ENCODE results near the gene FBXL13.
"Not testable (repeated sequence)": the region's sequence is repeated elsewhere in the genome, so short reads cannot be mapped to it uniquely, and the experiment has no call there.

The FBXL13 gene

DNA sequence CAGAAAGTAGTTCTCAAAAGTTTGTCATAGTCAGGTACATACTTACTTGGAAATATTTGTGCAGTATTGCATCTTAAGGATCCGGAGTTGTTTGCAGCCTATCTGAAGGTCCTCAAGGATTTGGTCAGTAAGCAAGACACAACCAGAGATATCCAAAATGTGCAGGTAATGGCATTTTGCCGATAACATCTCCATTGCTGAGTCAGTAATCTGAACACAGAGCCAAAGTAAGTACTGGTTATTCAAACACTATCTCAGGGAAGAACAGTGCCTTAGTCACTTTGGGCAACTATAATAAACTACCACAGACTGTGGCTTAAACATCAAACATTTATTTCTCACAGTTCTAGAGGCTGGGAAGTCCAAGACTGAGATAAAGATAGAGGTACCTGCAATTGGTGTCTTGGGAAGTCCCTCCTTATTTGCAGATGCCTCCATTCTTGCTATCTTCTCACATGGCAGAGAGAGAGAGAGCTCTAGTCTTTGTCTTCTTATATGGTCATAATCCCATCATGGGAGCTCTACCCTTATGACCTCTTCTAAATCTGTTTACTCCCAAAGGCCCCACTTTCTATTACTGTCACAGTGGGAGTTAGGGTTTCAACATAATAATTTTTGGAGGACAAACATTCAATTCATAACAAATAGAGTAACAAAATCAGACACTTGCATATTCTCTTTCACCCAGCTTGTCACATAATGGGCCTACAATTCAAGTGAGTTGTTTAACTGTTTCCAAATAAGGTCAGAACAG is 252.4 kb downstream of the FBXL13 start:
- Histone ChIP-seq H3K36me3 (ENCODE audit: control insufficient read depth, insufficient read depth, low read length) (no peaks in the 10 kb centered on the region; the same call in 1 of the 2 replicates), H3K27me3 (ENCODE audit: control insufficient read depth, insufficient read depth, low read length) (no peaks in the 10 kb centered on the region), H3K27ac (ENCODE audit: low read depth, low read length) (no peak overlapping the region), H3K4me1 (ENCODE audit: control insufficient read depth, insufficient read depth, low read length) (no peaks in the 10 kb centered on the region), H3K4me3 (ENCODE audit: low read depth, low read length) (no peak overlapping the region), H3K9me3 (ENCODE audit: control insufficient read depth, insufficient read depth, low read length) (no peaks in the 10 kb centered on the region), H3K9ac (ENCODE audit: low read depth, low read length) (no peak overlapping the region)

DNA sequence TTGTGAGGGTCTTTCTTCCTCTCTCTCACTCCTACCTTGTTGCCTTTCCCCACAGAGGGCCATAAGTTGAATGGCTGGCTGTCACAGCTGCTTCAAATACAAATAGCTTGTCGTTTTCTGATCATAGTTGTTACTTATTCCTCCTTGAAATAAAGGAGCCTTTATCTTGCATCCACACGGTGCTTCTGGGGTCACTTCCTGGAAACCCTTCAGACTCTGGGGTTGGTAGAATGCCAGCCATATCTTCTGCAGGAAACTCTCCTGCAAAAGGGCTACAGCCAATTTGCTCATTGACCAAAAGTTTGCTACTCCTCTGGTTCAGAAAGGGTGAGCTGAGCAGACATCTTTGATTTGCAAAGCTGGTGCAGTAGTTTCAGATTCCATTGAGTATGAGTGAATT is 255.4 kb downstream of the FBXL13 start:
- Histone ChIP-seq H3K9ac (ENCODE audit: low read depth, low read length) (no peak overlapping the region), H3K4me1 (ENCODE audit: control insufficient read depth, insufficient read depth, low read length) (no peaks in the 10 kb centered on the region), H3K27ac (ENCODE audit: low read depth, low read length) (no peak overlapping the region), H3K9me3 (ENCODE audit: control insufficient read depth, insufficient read depth, low read length) (no peaks in the 10 kb centered on the region), H3K36me3 (ENCODE audit: control insufficient read depth, insufficient read depth, low read length) (no peaks in the 10 kb centered on the region), H3K4me3 (ENCODE audit: low read depth, low read length) (no peak overlapping the region), H3K27me3 (ENCODE audit: control insufficient read depth, insufficient read depth, low read length) (no peaks in the 10 kb centered on the region)

DNA sequence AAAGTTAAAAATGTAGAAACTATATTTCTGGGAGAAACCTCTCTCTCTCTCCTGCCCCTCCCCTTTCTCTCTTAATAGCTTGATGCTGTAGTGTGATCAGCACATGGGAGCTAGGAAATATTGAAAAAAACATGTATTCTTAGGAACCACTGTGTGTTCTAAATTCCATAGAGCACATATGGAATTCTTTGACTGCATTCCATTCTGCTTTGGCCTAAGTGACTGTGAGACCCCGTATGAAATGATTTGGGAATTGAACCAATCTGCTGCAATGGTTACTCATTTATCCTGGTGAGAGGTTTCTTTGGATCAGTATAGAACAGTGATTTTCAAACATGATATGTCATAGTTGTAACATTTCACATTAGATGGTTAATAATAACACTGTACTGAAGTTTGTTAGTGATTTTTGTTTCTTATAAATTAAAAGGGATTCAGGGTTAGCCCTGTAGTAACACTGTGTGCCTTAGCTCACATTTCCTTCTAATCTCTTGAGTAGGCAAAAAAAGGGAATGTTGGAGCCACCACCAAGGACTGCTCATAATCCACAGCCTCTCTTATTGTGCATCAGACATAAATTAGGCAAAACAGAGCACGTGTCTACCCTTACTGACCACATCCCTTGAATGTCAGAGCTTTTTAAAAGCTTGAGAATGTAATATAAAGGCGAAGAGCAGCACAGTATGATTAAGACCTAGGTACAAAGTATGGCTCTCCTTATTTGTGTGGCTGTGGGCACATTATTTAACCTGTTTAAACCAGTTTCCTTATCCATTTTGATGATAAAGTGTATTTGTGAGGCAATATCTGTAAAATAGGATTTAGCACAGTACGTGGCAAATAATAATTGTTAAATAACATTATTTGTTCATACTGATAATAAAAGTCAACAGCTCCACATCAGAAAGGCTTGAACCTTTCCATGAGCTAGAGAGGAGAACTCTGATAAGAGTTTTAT is 256.7 kb downstream of the FBXL13 start:
- Histone ChIP-seq H3K27me3 (ENCODE audit: control insufficient read depth, insufficient read depth, low read length) (no peaks in the 10 kb centered on the region), H3K27ac (ENCODE audit: low read depth, low read length) (no peak overlapping the region), H3K4me1 (ENCODE audit: control insufficient read depth, insufficient read depth, low read length) (peaks cover 5% of the 10 kb centered on the region; the same call in 1 of the 2 replicates), H3K9ac (ENCODE audit: low read depth, low read length) (no peak overlapping the region), H3K4me3 (ENCODE audit: low read depth, low read length) (no peak overlapping the region), H3K36me3 (ENCODE audit: control insufficient read depth, insufficient read depth, low read length) (no peaks in the 10 kb centered on the region), H3K9me3 (ENCODE audit: control insufficient read depth, insufficient read depth, low read length) (no peaks in the 10 kb centered on the region)

DNA sequence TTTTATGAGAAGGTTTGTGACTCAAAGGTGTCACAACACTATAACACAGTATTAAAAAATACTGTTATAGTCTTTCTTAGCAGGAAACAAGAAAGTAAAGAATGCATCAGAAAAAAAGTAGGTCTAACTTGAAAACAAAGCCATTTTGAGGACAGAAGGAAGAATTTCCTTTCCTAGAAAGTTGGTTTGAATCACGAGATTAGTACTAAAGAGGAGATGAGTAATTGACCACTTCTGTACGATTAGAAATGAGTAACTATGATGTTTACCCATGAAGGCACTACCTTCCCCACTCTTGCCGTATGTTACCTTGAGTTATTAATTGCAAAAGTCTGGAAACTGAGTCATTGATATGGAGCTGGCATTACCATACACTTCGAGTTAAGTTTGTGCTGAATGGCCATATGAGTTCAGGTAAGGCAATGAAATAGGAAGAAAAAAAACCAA is 260.5 kb downstream of the FBXL13 start:
- Histone ChIP-seq H3K9me3 (ENCODE audit: control insufficient read depth, insufficient read depth, low read length) (no peaks in the 10 kb centered on the region), H3K27me3 (ENCODE audit: control insufficient read depth, insufficient read depth, low read length) (no peaks in the 10 kb centered on the region), H3K4me1 (ENCODE audit: control insufficient read depth, insufficient read depth, low read length) (peaks cover 5% of the 10 kb centered on the region; the same call in 1 of the 2 replicates), H3K27ac (ENCODE audit: low read depth, low read length) (no peak overlapping the region), H3K9ac (ENCODE audit: low read depth, low read length) (no peak overlapping the region), H3K36me3 (ENCODE audit: control insufficient read depth, insufficient read depth, low read length) (no peaks in the 10 kb centered on the region), H3K4me3 (ENCODE audit: low read depth, low read length) (no peak overlapping the region)

DNA sequence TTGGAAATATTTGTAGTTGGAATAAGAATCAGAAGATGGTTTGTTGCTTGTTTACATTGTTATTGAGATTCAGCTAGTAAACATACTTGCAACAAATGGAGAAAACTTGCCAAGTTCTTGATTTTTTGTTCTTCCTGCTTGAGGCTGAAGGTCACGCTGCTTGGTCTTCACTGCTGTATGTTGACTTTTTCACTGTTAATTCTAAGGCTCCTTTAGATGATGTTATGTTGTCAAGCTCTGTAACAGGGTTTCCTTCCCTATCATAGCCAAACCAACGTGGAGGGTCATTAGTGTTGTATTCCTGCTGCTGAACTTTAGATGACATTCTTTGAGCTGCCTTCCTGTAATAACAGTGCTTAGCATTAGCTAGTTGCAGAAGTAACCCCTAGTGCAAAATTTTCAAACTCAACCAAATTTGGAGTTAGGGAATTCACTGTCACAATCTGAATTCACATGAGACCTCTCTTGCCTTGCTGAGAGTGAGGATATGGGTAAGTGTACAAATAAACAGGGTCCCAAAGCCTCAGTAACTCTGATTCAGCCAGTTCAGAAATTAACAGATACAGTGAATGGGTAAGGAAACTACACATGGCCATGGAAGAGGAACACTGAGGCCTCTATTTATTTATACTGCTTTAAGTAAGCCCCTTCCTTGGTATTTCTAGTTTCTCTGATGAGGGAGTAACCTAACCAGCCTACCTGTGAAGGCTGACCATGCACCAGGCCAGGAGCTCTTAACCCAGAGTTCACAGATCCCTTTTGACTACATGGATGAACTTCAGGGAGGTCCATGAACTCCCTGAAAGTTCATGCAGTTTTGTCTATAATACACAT is 261.2 kb downstream of the FBXL13 start:
- Histone ChIP-seq H3K27ac (ENCODE audit: low read depth, low read length) (no peak overlapping the region), H3K36me3 (ENCODE audit: control insufficient read depth, insufficient read depth, low read length) (no peaks in the 10 kb centered on the region), H3K9me3 (ENCODE audit: control insufficient read depth, insufficient read depth, low read length) (no peaks in the 10 kb centered on the region), H3K27me3 (ENCODE audit: control insufficient read depth, insufficient read depth, low read length) (no peaks in the 10 kb centered on the region), H3K4me1 (ENCODE audit: control insufficient read depth, insufficient read depth, low read length) (peaks cover 5% of the 10 kb centered on the region; the same call in 1 of the 2 replicates), H3K9ac (ENCODE audit: low read depth, low read length) (no peak overlapping the region), H3K4me3 (ENCODE audit: low read depth, low read length) (no peak overlapping the region)

DNA sequence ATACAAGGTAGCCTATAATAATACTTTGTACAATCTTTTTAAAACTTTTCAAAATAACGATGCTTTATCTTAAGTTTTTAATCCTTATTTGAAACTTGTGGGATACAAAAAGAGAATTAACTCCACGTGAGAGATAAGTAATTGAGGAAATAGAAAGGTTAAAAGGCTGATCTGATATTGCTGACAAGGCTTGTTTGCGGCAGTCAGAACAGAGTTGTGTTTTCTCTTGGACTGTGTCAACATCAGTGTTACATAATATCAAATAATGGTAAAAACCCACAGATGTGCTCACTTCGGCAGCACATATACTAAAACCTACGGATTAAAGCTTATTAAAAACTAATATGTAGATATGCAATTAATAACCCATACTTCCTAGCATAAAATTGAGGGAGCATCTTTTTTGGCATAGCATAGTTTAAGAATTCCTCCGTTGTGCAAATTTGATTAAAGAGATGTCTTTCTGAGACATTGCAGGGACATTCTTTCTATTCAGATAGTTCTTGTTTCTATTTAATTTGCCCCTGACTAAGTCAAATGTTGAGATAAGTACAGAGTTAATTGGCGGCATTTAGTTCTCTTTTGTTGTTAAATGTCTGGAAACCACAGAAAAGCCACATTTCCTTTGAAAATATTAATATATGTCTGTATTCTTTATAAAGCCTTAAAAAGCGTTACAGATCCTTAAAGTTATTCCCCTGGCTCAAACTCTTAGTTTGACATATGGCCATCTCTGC is 262.5 kb downstream of the FBXL13 start:
- Histone ChIP-seq H3K4me1 (ENCODE audit: control insufficient read depth, insufficient read depth, low read length) (peaks cover 5% of the 10 kb centered on the region; the same call in 1 of the 2 replicates), H3K27me3 (ENCODE audit: control insufficient read depth, insufficient read depth, low read length) (no peaks in the 10 kb centered on the region)

DNA sequence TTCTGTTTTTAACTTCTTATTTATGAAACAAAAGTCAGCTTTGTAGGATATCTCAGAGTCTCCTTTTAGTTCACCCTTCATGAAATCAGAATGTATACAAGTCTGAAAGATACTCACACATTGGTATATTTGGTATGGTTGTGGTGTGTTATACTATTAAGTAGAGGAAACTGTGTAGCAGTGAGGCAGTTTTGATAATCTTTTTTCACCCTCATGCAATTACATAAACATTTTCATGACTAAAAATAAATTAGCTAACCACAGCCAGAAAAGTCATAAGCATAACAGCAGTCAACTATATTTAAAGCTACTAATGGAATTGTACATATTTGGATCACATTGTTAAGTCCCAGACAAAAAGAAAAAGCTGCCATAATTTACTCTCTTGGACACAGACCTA is 263.7 kb downstream of the FBXL13 start:
- peaks cover 5% of the 10 kb centered on the region; the same call in 1 of the 2 replicates for H3K4me1 ChIP-seq (ENCODE audit: control insufficient read depth, insufficient read depth, low read length)
- H3K4me3 ChIP-seq (ENCODE audit: low read depth, low read length) = no peak overlapping the region
- no peak overlapping the region for H3K9ac ChIP-seq (ENCODE audit: low read depth, low read length)
- H3K9me3 ChIP-seq (ENCODE audit: control insufficient read depth, insufficient read depth, low read length) = no peaks in the 10 kb centered on the region
- no peaks in the 10 kb centered on the region for H3K36me3 ChIP-seq (ENCODE audit: control insufficient read depth, insufficient read depth, low read length)
- no peak overlapping the region for H3K27ac ChIP-seq (ENCODE audit: low read depth, low read length)
- H3K27me3 ChIP-seq (ENCODE audit: control insufficient read depth, insufficient read depth, low read length) = no peaks in the 10 kb centered on the region

More for the DNA sequence above, 262.5 kb downstream of the FBXL13 start:
- H3K4me3 ChIP-seq (ENCODE audit: low read depth, low read length) = no peak overlapping the region
- no peaks in the 10 kb centered on the region for H3K36me3 ChIP-seq (ENCODE audit: control insufficient read depth, insufficient read depth, low read length)
- no peak overlapping the region for H3K27ac ChIP-seq (ENCODE audit: low read depth, low read length)
- H3K9ac ChIP-seq (ENCODE audit: low read depth, low read length) = no peak overlapping the region
- H3K9me3 ChIP-seq (ENCODE audit: control insufficient read depth, insufficient read depth, low read length) = no peaks in the 10 kb centered on the region

DNA sequence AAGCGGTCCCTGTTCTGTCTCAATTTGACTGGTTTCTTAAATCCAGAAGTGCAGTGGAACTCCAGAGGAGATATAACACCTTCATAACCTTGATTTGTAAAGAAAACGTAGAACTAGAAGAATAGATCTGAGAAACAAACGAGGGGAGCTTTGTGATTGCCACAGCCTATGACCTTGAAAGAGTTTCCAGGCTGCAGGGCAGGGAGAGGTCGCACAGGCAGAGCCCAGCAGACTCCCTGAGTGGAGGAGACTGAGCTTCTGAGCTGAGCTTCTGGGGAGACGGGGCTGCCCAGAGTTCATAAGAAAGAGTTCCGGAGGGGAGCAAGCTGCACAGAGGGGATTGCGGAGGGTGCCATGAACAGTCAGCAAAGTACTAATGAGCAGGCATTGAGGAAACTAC is 268.0 kb downstream of the FBXL13 start:
- Histone ChIP-seq H3K27ac (ENCODE audit: low read depth, low read length) (no peak overlapping the region), H3K9ac (ENCODE audit: low read depth, low read length) (no peak overlapping the region), H3K9me3 (ENCODE audit: control insufficient read depth, insufficient read depth, low read length) (no peaks in the 10 kb centered on the region), H3K4me3 (ENCODE audit: low read depth, low read length) (no peak overlapping the region), H3K4me1 (ENCODE audit: control insufficient read depth, insufficient read depth, low read length) (no peaks in the 10 kb centered on the region), H3K36me3 (ENCODE audit: control insufficient read depth, insufficient read depth, low read length) (no peaks in the 10 kb centered on the region), H3K27me3 (ENCODE audit: control insufficient read depth, insufficient read depth, low read length) (no peaks in the 10 kb centered on the region)

DNA sequence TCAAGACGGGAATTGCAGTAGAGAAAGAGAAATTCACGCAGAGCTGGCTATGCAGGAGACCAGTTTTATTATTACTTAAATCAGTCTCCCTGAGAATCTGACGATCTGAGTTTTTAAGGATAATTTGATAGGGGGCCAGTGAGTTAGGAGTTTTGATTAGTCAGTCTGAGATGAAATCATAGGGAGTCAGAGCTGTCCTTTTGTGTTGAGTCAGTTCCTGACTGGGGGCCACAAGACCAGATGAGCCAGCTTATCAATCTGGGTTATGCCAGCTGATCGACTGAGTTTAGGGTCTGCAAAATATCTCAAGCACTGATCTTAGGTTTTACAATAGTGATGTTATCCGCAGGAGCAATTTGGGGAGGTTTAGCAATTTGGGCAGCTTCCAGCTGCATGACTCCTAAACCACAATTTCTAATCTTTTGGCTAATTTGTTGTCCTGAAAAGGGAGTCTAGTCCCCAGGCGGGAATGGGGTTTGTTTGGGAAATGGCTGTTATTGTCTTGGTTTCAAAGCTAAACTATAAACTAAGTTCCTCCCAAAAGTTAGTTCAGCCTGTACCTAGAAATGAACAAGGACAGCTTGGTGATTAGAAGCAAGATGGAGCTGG is 278.5 kb downstream of the FBXL13 start:
- not testable (repeated sequence) for H3K27ac ChIP-seq (ENCODE audit: low read depth, low read length); H3K9ac ChIP-seq (ENCODE audit: low read depth, low read length); H3K27me3 ChIP-seq (ENCODE audit: control insufficient read depth, insufficient read depth, low read length); H3K4me1 ChIP-seq (ENCODE audit: control insufficient read depth, insufficient read depth, low read length); H3K9me3 ChIP-seq (ENCODE audit: control insufficient read depth, insufficient read depth, low read length); H3K4me3 ChIP-seq (ENCODE audit: low read depth, low read length); H3K36me3 ChIP-seq (ENCODE audit: control insufficient read depth, insufficient read depth, low read length)

DNA sequence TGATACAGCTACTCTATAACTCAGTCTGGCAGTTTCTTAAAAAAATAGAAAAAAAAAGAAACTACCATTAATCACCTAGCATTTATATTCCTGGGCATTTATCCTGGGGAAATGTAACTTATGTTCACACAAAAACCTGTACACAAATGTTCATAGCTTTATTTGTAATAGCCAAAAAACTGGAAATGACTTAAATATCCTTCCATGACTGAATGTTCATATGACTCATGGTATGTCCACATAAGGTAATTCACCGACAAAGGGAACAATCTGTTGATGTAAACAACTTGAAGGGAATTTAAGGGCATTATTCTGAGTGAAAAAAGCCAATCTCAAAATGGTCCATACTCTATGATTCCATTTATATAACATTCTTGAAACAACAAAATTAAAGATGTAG is 280.0 kb downstream of the FBXL13 start:
- not testable (repeated sequence) for H3K27ac ChIP-seq (ENCODE audit: low read depth, low read length); H3K9ac ChIP-seq (ENCODE audit: low read depth, low read length); H3K9me3 ChIP-seq (ENCODE audit: control insufficient read depth, insufficient read depth, low read length); H3K4me3 ChIP-seq (ENCODE audit: low read depth, low read length); H3K27me3 ChIP-seq (ENCODE audit: control insufficient read depth, insufficient read depth, low read length); H3K4me1 ChIP-seq (ENCODE audit: control insufficient read depth, insufficient read depth, low read length); H3K36me3 ChIP-seq (ENCODE audit: control insufficient read depth, insufficient read depth, low read length)
